ENCODE measurements around the gene SRRD. TPM values are rescaled to one million over a fixed set of nuclear protein-coding genes. Genes with fewer than 3 reads are reported as not detected.

The SRRD gene
- total and polyA plus RNA-seq, 2 experiments from 2014 or later, result 20.2 to 25.7 TPM

DNA sequence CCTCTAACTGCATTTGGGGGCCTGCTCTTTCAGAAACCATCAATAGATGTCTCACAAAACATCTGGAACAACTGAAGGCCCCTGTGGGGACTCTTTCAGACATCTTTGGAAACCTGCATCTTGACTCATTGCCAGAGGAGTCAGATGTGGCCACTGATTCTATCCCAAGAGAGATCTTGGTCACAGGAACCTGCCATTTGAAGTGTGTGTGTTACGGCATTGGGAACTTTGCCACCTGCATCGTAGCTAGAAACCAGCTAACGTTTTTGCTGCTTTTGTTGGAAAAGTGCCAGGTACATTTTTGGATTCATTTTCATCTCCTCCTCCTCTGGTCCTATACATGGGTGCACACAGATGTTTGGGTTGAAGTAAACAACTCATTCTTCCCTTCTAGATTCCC, 4.3 kb downstream of the SRRD start:
- H3K4me3 ChIP-seq, result no peak overlapping the region
- no peaks in the 10 kb centered on the region for H3K27me3 ChIP-seq (replicated peaks; ENCODE audit: insufficient read depth)
- no peak overlapping the region for H2AFZ ChIP-seq
- no peak overlapping the region for H3K27ac ChIP-seq
- peaks cover 29% of the 10 kb centered on the region for H3K79me2 ChIP-seq (ENCODE audit: insufficient read depth)
- no peaks in the 10 kb centered on the region; the same call in 1 of the 2 replicates for H3F3A ChIP-seq (ENCODE audit: insufficient read depth)
- 48 to 53% methylated on average over 3 of the region's 3 CpGs for WGBS, 2 experiments (ENCODE audit: low coverage in 1 of 2, low lambda C conversion rate in 2 of 2, missing lambda C conversion rate in 2 of 2)
- no peaks in the 10 kb centered on the region for H4K20me1 ChIP-seq (ENCODE audit: insufficient read depth)
- H3K9me3 ChIP-seq (ENCODE audit: low read depth), result no peaks in the 10 kb centered on the region
- TF ChIP-seq EZH2 (IDR thresholded peaks at IDR 0.05; ENCODE audit: insufficient read depth, poor library complexity, severe bottlenecking), result no peak
- TF ChIP-seq EZH2phosphoT487 (IDR thresholded peaks at IDR 0.05; ENCODE audit: insufficient read depth, low read depth), result no peak
- H3K4me1 ChIP-seq (ENCODE audit: insufficient read depth), result peaks cover 13% of the 10 kb centered on the region
- H3K9ac ChIP-seq, result no peak overlapping the region
- no peak for DNase-seq
- H3K4me2 ChIP-seq (ENCODE audit: unreplicated experiment), result no peak overlapping the region
- no peaks in the 10 kb centered on the region for H3K9me2 ChIP-seq (ENCODE audit: insufficient read depth)
- in situ Hi-C loops (cut with MboI), result no loop called here
- H3K36me3 ChIP-seq (ENCODE audit: low read depth), result peaks cover 22% of the 10 kb centered on the region

DNA sequence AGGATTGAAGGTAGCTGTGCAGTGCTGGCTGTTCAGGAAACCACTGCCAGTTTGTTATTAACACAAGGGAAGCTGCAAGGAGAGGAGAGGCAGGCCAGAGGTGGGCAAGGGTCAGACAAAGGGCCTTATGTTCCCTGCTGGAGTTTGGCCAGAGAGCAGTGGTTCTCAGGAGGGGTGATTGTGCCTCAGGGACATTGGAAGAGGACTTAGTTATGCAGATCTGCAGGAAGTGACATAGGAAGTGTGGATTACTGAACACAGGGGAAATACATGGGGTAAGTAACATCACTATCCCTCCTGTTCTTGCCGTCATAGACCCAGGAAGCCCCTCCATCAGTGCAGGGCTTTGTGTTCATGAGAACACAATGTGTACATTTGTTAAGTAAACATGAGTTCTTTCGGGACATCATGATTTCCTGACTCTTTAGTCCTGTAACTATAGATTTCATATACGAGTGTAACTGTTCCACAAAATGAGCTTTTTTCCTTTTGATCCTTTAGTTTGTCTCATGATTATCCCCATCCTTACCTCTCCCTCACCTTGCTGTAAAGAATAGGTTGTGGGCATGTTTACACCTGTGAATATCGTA, 5.9 kb downstream of the SRRD start:
- no peaks in the 10 kb centered on the region for H3K27me3 ChIP-seq (replicated peaks; ENCODE audit: insufficient read depth)
- H3F3A ChIP-seq (ENCODE audit: insufficient read depth), result no peaks in the 10 kb centered on the region; the same call in 1 of the 2 replicates
- H3K36me3 ChIP-seq (ENCODE audit: low read depth), result peaks cover 25% of the 10 kb centered on the region
- WGBS, 2 experiments (ENCODE audit: low coverage in 1 of 2, low lambda C conversion rate in 2 of 2, missing lambda C conversion rate in 2 of 2), result 88 to 89% methylated on average over 4 of the region's 4 CpGs
- TF ChIP-seq EZH2 (IDR thresholded peaks at IDR 0.05; ENCODE audit: insufficient read depth, poor library complexity, severe bottlenecking) (no peak), EZH2phosphoT487 (IDR thresholded peaks at IDR 0.05; ENCODE audit: insufficient read depth, low read depth) (no peak)
- no peaks in the 10 kb centered on the region for H4K20me1 ChIP-seq (ENCODE audit: insufficient read depth)
- no peak for DNase-seq
- no peak overlapping the region for H3K4me2 ChIP-seq (ENCODE audit: unreplicated experiment)
- H3K9me3 ChIP-seq (ENCODE audit: low read depth), result no peaks in the 10 kb centered on the region
- H3K79me2 ChIP-seq (ENCODE audit: insufficient read depth), result peaks cover 19% of the 10 kb centered on the region
- in situ Hi-C loops (cut with MboI), result no loop called here
- H2AFZ ChIP-seq, result no peak overlapping the region
- H3K9ac ChIP-seq, result no peak overlapping the region
- peaks cover 8% of the 10 kb centered on the region for H3K4me1 ChIP-seq (ENCODE audit: insufficient read depth)
- H3K27ac ChIP-seq, result no peak overlapping the region
- no peaks in the 10 kb centered on the region for H3K9me2 ChIP-seq (ENCODE audit: insufficient read depth)
- no peak overlapping the region for H3K4me3 ChIP-seq

GRCh38 chr22:26492220-26492619, 8.5 kb downstream of the SRRD start:
- DNase-seq, result no peak
- H3K79me2 ChIP-seq (ENCODE audit: insufficient read depth), result no peaks in the 10 kb centered on the region; the same call in 1 of the 2 replicates
- WGBS, 2 experiments (ENCODE audit: low coverage in 1 of 2, low lambda C conversion rate in 2 of 2, missing lambda C conversion rate in 2 of 2), result 95 to 96% methylated on average over 9 of the region's 9 CpGs
- no peak overlapping the region for H2AFZ ChIP-seq
- peaks cover 35% of the 10 kb centered on the region for H3K36me3 ChIP-seq (ENCODE audit: low read depth)
- H3K27ac ChIP-seq, result no peak overlapping the region
- no peaks in the 10 kb centered on the region for H3K4me1 ChIP-seq (ENCODE audit: insufficient read depth)
- H3K9me3 ChIP-seq (ENCODE audit: low read depth), result no peaks in the 10 kb centered on the region
- no peak overlapping the region for H3K4me3 ChIP-seq
- TF ChIP-seq EZH2phosphoT487 (IDR thresholded peaks at IDR 0.05; ENCODE audit: insufficient read depth, low read depth) (no peak), EZH2 (IDR thresholded peaks at IDR 0.05; ENCODE audit: insufficient read depth, poor library complexity, severe bottlenecking) (no peak)
- H3K4me2 ChIP-seq (ENCODE audit: unreplicated experiment), result no peak overlapping the region
- in situ Hi-C loops (cut with MboI), result no loop called here
- H4K20me1 ChIP-seq (ENCODE audit: insufficient read depth), result no peaks in the 10 kb centered on the region
- no peaks in the 10 kb centered on the region for H3K9me2 ChIP-seq (ENCODE audit: insufficient read depth)
- no peaks in the 10 kb centered on the region for H3F3A ChIP-seq (ENCODE audit: insufficient read depth)
- no peak overlapping the region for H3K9ac ChIP-seq
- no peaks in the 10 kb centered on the region for H3K27me3 ChIP-seq (replicated peaks; ENCODE audit: insufficient read depth)

DNA sequence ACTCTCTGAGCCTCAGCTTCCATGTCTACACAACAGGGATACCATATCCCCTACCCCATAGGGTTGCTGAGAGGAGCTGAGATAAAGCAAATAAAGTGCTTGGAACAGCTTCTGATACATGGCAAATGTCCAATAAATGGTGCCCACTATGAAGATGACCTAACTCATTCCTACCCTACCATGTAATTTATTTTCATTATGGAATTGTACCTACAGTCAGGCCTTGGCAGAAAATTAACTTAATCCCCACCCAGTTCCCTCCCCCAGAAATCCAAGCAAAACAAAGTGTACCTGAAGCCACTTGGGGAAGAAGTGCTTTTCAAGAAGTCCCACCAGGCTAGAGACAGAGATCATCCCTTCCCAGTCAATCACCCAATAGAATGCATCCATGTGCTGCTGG, 10.8 kb downstream of the SRRD start:
- Histone ChIP-seq H3K4me3 (no peak overlapping the region), H3K27ac (no peak overlapping the region), H2AFZ (no peak overlapping the region), H3K4me1 (ENCODE audit: insufficient read depth) (no peaks in the 10 kb centered on the region), H3K4me2 (ENCODE audit: unreplicated experiment) (no peak overlapping the region), H3F3A (ENCODE audit: insufficient read depth) (no peaks in the 10 kb centered on the region), H3K36me3 (ENCODE audit: low read depth) (peaks cover 51% of the 10 kb centered on the region), H4K20me1 (ENCODE audit: insufficient read depth) (no peaks in the 10 kb centered on the region), H3K9me3 (ENCODE audit: low read depth) (no peaks in the 10 kb centered on the region), H3K9me2 (ENCODE audit: insufficient read depth) (no peaks in the 10 kb centered on the region), H3K27me3 (replicated peaks; ENCODE audit: insufficient read depth) (no peaks in the 10 kb centered on the region), H3K9ac (no peak overlapping the region), H3K79me2 (ENCODE audit: insufficient read depth) (peaks cover 2% of the 10 kb centered on the region)
- TF ChIP-seq EZH2phosphoT487 (IDR thresholded peaks at IDR 0.05; ENCODE audit: insufficient read depth, low read depth), result no peak
- no peak for TF ChIP-seq EZH2 (IDR thresholded peaks at IDR 0.05; ENCODE audit: insufficient read depth, poor library complexity, severe bottlenecking)
- DNase-seq, result no peak
- in situ Hi-C loops (cut with MboI), result no loop called here

- in situ Hi-C loops (cut with MboI), result no loop called here
- H3K4me1 ChIP-seq (ENCODE audit: insufficient read depth), result peaks cover 7% of the 10 kb centered on the region
- DNase-seq, result no peak
- no peaks in the 10 kb centered on the region for H3K9me3 ChIP-seq (ENCODE audit: low read depth)
- no peak overlapping the region for H3K27ac ChIP-seq
- H2AFZ ChIP-seq, result no peak overlapping the region
- H4K20me1 ChIP-seq (ENCODE audit: insufficient read depth), result no peaks in the 10 kb centered on the region
- H3K9me2 ChIP-seq (ENCODE audit: insufficient read depth), result no peaks in the 10 kb centered on the region
- 88 to 96% methylated on average over 4 of the region's 4 CpGs for WGBS, 2 experiments (ENCODE audit: low coverage in 1 of 2, low lambda C conversion rate in 2 of 2, missing lambda C conversion rate in 2 of 2)
- no peak overlapping the region for H3K9ac ChIP-seq
- peaks cover 10% of the 10 kb centered on the region for H3F3A ChIP-seq (ENCODE audit: insufficient read depth)
- peaks cover 5% of the 10 kb centered on the region for H3K79me2 ChIP-seq (ENCODE audit: insufficient read depth)
- H3K27me3 ChIP-seq (replicated peaks; ENCODE audit: insufficient read depth), result no peaks in the 10 kb centered on the region
- H3K4me2 ChIP-seq (ENCODE audit: unreplicated experiment), result no peak overlapping the region
- no peak overlapping the region for H3K4me3 ChIP-seq
- peaks cover 52% of the 10 kb centered on the region for H3K36me3 ChIP-seq (ENCODE audit: low read depth)
- no peak for TF ChIP-seq EZH2 (IDR thresholded peaks at IDR 0.05; ENCODE audit: insufficient read depth, poor library complexity, severe bottlenecking)
- TF ChIP-seq EZH2phosphoT487 (IDR thresholded peaks at IDR 0.05; ENCODE audit: insufficient read depth, low read depth), result no peak
These were observed 12.8 kb downstream of the SRRD start for GRCh38 chr22:26496456-26496855.
